ENCODE data around the gene AKAP9. TPM values are rescaled to one million over a fixed set of nuclear protein-coding genes. Genes with fewer than 3 reads are reported as not detected.
"Not testable (repeated sequence)": the region's sequence is repeated elsewhere in the genome, so short reads cannot be mapped to it uniquely, and the experiment has no call there.

The AKAP9 gene
- total and polyA plus RNA-seq, 2 experiments from 2014 or later: 80.5 to 85.8 TPM

GRCh38 chr7:91941450-91941849 lies 788 bp downstream of the AKAP9 start:
- peaks cover 31% of the 10 kb centered on the region for H4K20me1 ChIP-seq (ENCODE audit: insufficient read depth, poor library complexity, severe bottlenecking)
- H3K9me3 ChIP-seq (ENCODE audit: low read depth): no peaks in the 10 kb centered on the region
- peaks cover 60% of the 10 kb centered on the region for H3K79me2 ChIP-seq
- no peaks in the 10 kb centered on the region for H3K27me3 ChIP-seq
- 2% methylated on average over 7 of the region's 7 CpGs for WGBS (ENCODE audit: low lambda C conversion rate, missing lambda C conversion rate)
- H3K4me1 ChIP-seq (ENCODE audit: insufficient read depth): peaks cover 13% of the 10 kb centered on the region
- TF ChIP-seq CTCF (IDR thresholded peaks at IDR 0.05; ENCODE audit: poor library complexity) (no peak), EZH2 (IDR thresholded peaks at IDR 0.05; ENCODE audit: borderline replicate concordance) (no peak), EZH2phosphoT487 (IDR thresholded peaks at IDR 0.05; ENCODE audit: low read depth, severe bottlenecking, unreplicated experiment) (no peak)
- peak overlapping the region; percentile 97 for H2AFZ ChIP-seq
- H3K9me2 ChIP-seq (replicated peaks; ENCODE audit: insufficient read depth): no peaks in the 10 kb centered on the region
- peak overlapping the region; percentile 99 for H3K27ac ChIP-seq
- no peaks in the 10 kb centered on the region for H3K36me3 ChIP-seq (replicated peaks; ENCODE audit: insufficient read depth, low read depth)
- peak overlapping the region; percentile 84 for H3K4me2 ChIP-seq
- peak overlapping the region; percentile 89 for H3K4me3 ChIP-seq
- DNase-seq (ENCODE audit: low spot score): peak; percentile 37

GRCh38 chr7:91942312-91942711 lies 1.6 kb downstream of the AKAP9 start:
- peaks cover 69% of the 10 kb centered on the region for H3K79me2 ChIP-seq
- peak overlapping the region; percentile 99 for H3K27ac ChIP-seq
- peaks cover 13% of the 10 kb centered on the region for H3K4me1 ChIP-seq (ENCODE audit: insufficient read depth)
- TF ChIP-seq EZH2phosphoT487 (IDR thresholded peaks at IDR 0.05; ENCODE audit: low read depth, severe bottlenecking, unreplicated experiment): no peak
- TF ChIP-seq CTCF (IDR thresholded peaks at IDR 0.05; ENCODE audit: poor library complexity): no peak
- TF ChIP-seq EZH2 (IDR thresholded peaks at IDR 0.05; ENCODE audit: borderline replicate concordance): no peak
- H3K27me3 ChIP-seq: no peaks in the 10 kb centered on the region
- no peak for DNase-seq (ENCODE audit: low spot score)
- H3K36me3 ChIP-seq (replicated peaks; ENCODE audit: insufficient read depth, low read depth): no peaks in the 10 kb centered on the region
- 46% methylated on average over 2 of the region's 2 CpGs for WGBS (ENCODE audit: low lambda C conversion rate, missing lambda C conversion rate)
- H3K9me2 ChIP-seq (replicated peaks; ENCODE audit: insufficient read depth): no peaks in the 10 kb centered on the region
- H3K4me2 ChIP-seq: peak overlapping the region; percentile 84
- H2AFZ ChIP-seq: no peak overlapping the region
- peaks cover 36% of the 10 kb centered on the region for H4K20me1 ChIP-seq (ENCODE audit: insufficient read depth, poor library complexity, severe bottlenecking)
- H3K9me3 ChIP-seq (ENCODE audit: low read depth): no peaks in the 10 kb centered on the region
- peak overlapping the region; percentile 89 for H3K4me3 ChIP-seq

- H4K20me1 ChIP-seq (ENCODE audit: insufficient read depth, poor library complexity, severe bottlenecking): peaks cover 53% of the 10 kb centered on the region
Measured at GRCh38 chr7:91944970-91945369, 4.3 kb downstream of the AKAP9 start.

GRCh38 chr7:91945476-91945875 lies 4.8 kb downstream of the AKAP9 start:
- WGBS (ENCODE audit: low lambda C conversion rate, missing lambda C conversion rate): 55% methylated on average over 2 of the region's 2 CpGs
- Histone ChIP-seq H4K20me1 (ENCODE audit: insufficient read depth, poor library complexity, severe bottlenecking) (peaks cover 54% of the 10 kb centered on the region), H3K36me3 (replicated peaks; ENCODE audit: insufficient read depth, low read depth) (no peaks in the 10 kb centered on the region), H3K4me3 (no peak overlapping the region), H3K27me3 (no peaks in the 10 kb centered on the region), H3K9me3 (ENCODE audit: low read depth) (no peaks in the 10 kb centered on the region), H3K27ac (no peak overlapping the region), H3K9me2 (replicated peaks; ENCODE audit: insufficient read depth) (no peaks in the 10 kb centered on the region), H3K4me2 (no peak overlapping the region), H3K79me2 (peaks cover 96% of the 10 kb centered on the region), H3K4me1 (ENCODE audit: insufficient read depth) (peaks cover 5% of the 10 kb centered on the region), H2AFZ (no peak overlapping the region)
- peak; percentile 50 for DNase-seq (ENCODE audit: low spot score)
- no peak for TF ChIP-seq EZH2 (IDR thresholded peaks at IDR 0.05; ENCODE audit: borderline replicate concordance)
- no peak for TF ChIP-seq EZH2phosphoT487 (IDR thresholded peaks at IDR 0.05; ENCODE audit: low read depth, severe bottlenecking, unreplicated experiment)
- TF ChIP-seq CTCF (IDR thresholded peaks at IDR 0.05; ENCODE audit: poor library complexity): peak; percentile 5

More at GRCh38 chr7:91944970-91945369, 4.3 kb downstream of the AKAP9 start:
- not testable (repeated sequence) for H3K9me3 ChIP-seq (ENCODE audit: low read depth); H3K27me3 ChIP-seq; DNase-seq (ENCODE audit: low spot score); H3K4me2 ChIP-seq; H3K4me1 ChIP-seq (ENCODE audit: insufficient read depth); H3K4me3 ChIP-seq; H2AFZ ChIP-seq; H3K27ac ChIP-seq; H3K36me3 ChIP-seq (replicated peaks; ENCODE audit: insufficient read depth, low read depth); H3K9me2 ChIP-seq (replicated peaks; ENCODE audit: insufficient read depth)
- peaks cover 91% of the 10 kb centered on the region for H3K79me2 ChIP-seq
- over 99% methylated on average over 5 of the region's 5 CpGs for WGBS (ENCODE audit: low lambda C conversion rate, missing lambda C conversion rate)

Measured in hepatocyte (in vitro differentiated cells).